NB4 (cell line): Measurements from ENCODE around the gene STUM.
"Not testable (repeated sequence)": the region's sequence is repeated elsewhere in the genome, so short reads cannot be mapped to it uniquely, and the experiment has no call there.

Experiments used
- DNase-seq: peaks from one replicate; pipeline ENCODE4 v3.0.0; 2010; ENCODE audit warnings: low read depth
- H3K4me3 ChIP-seq: one replicate; pipeline ENCODE4 v1.5.1; 2011; ENCODE audit warnings: mild to moderate bottlenecking, low read depth, low read length, moderate library complexity
- CTCF ChIP-seq: IDR thresholded peaks from one replicate; pipeline ENCODE4 v1.5.1; 2012; ENCODE audit warnings: low read depth, low read length
- MAX ChIP-seq: IDR thresholded peaks from 2 replicates; pipeline ENCODE4 v1.6.1; 2011; ENCODE audit warnings: low read depth, low read length
- MYC ChIP-seq: IDR thresholded peaks from 2 replicates; pipeline ENCODE4 v1.6.1; 2011; ENCODE audit warnings: low read depth, low read length
- POLR2A ChIP-seq: IDR thresholded peaks from 2 replicates; pipeline ENCODE4 v1.6.1; 2011; ENCODE audit warnings: mild to moderate bottlenecking; ENCODE audit not compliant: insufficient read length; ENCODE audit errors: extremely low read depth

The STUM gene

GRCh38 chr1:226548256-226549093, at the start of gene STUM:
STUM (plus strand) TSS chr1:226548764; CDS start chr1:226548905, 141 bp downstream.
- no peak within 1 kb of the TSS for H3K4me3 ChIP-seq
- TF ChIP-seq MAX (no peak), CTCF (no peak), MYC (no peak), POLR2A (no peak)
- DNase-seq = peak; percentile 40

- H3K4me3 ChIP-seq, DNase-seq: not testable (repeated sequence)
These were observed 48.9 kb upstream of the STUM start for GRCh38 chr1:226499699-226500098.

GRCh38 chr1:226506021-226506420, 42.5 kb upstream of the STUM start:
- no peak overlapping the region for H3K4me3 ChIP-seq
- no peak for DNase-seq
- TF ChIP-seq MAX = no peak
- TF ChIP-seq POLR2A = no peak
- no peak for TF ChIP-seq MYC
- TF ChIP-seq CTCF = no peak

GRCh38 chr1:226506921-226507320, 41.6 kb upstream of the STUM start:
- no peak overlapping the region for H3K4me3 ChIP-seq
- DNase-seq = no peak
- TF ChIP-seq CTCF (no peak), MYC (no peak), MAX (no peak)

- TF ChIP-seq MAX (no peak), POLR2A (no peak)
- no peak overlapping the region for H3K4me3 ChIP-seq
- no peak for DNase-seq
These were observed 38.1 kb upstream of the STUM start for GRCh38 chr1:226510453-226510852.

GRCh38 chr1:226511296-226511695, 37.3 kb upstream of the STUM start:
- no peak overlapping the region for H3K4me3 ChIP-seq
- no peak for DNase-seq
- TF ChIP-seq MAX = no peak
- TF ChIP-seq CTCF = no peak
- TF ChIP-seq POLR2A = no peak
- TF ChIP-seq MYC = no peak

GRCh38 chr1:226512076-226512728, 36.4 kb upstream of the STUM start:
- no peak for TF ChIP-seq MYC
- no peak for TF ChIP-seq CTCF
- TF ChIP-seq MAX = no peak
- TF ChIP-seq POLR2A = no peak
- no peak overlapping the region for H3K4me3 ChIP-seq
- no peak for DNase-seq
